Osteocyte (in vitro differentiated cells): ENCODE data around the gene CDH12. TPM values are rescaled to one million over a fixed set of nuclear protein-coding genes. Genes with fewer than 3 reads are reported as not detected.
"Not testable (repeated sequence)": the region's sequence is repeated elsewhere in the genome, so short reads cannot be mapped to it uniquely, and the experiment has no call there.

Experiments used
- DNase-seq: peaks from one replicate; pipeline ENCODE4 v3.0.0; 2021; ENCODE audit warnings: mixed read lengths; ENCODE audit not compliant: unreplicated experiment; ENCODE audit errors: extremely low spot score
- H3K27ac Mint-ChIP-seq: one replicate; pipeline ENCODE4 v1.8.0; 2021; ENCODE audit warnings: mild to moderate bottlenecking, mixed read lengths; ENCODE audit not compliant: unreplicated experiment
- H3K27me3 Mint-ChIP-seq: one replicate; pipeline ENCODE4 v1.8.0; 2021; ENCODE audit warnings: mixed read lengths; ENCODE audit not compliant: unreplicated experiment
- H3K36me3 Mint-ChIP-seq: one replicate; pipeline ENCODE4 v1.8.0; 2021; ENCODE audit warnings: mixed read lengths; ENCODE audit not compliant: unreplicated experiment
- H3K4me1 Mint-ChIP-seq: one replicate; pipeline ENCODE4 v1.8.0; 2021; ENCODE audit warnings: mixed read lengths; ENCODE audit not compliant: unreplicated experiment
- H3K4me3 Mint-ChIP-seq: one replicate; pipeline ENCODE4 v1.8.0; 2021; ENCODE audit warnings: mild to moderate bottlenecking, moderate library complexity, mixed read lengths; ENCODE audit not compliant: unreplicated experiment
- H3K9me3 Mint-ChIP-seq: one replicate; pipeline ENCODE4 v1.8.0; 2021; ENCODE audit warnings: mixed read lengths; ENCODE audit not compliant: unreplicated experiment
- total RNA-seq: library from RNA; stranded (reverse); gene quantifications from 2 replicates; pipeline ENCODE4 v1.2.1, GENCODE V29; 2021
- TF ChIP-seq, protein P1 (sequence below): fragments of 200-600 bp; sonication (generic); IDR thresholded peaks from 2 replicates; pipeline ENCODE4 v1.5.0; 2021; ENCODE audit warnings: antibody characterized with exemption, mild to moderate bottlenecking, moderate library complexity

Gene CDH12
- total RNA-seq, 1 donor from 2014 or later: not detected

DNA sequence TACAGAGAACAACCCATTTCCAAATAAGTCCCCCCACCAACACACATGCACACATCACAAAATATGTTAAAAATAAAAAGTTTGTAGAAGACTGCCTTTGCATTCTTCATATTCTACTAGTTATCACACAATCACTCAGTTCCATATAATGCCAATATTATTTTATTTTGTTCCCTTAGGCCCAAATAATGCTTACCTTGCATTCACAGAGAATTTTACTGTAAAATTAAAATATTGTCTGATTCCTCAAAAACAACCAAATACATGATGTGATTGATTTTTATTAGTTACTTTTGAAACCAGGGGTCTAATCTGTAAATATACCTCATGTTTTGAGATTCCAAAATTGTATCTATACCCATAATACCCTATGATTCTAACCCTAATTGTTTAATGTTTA, 536.9 kb downstream of the CDH12 start:
- TF ChIP-seq, protein P1, sequence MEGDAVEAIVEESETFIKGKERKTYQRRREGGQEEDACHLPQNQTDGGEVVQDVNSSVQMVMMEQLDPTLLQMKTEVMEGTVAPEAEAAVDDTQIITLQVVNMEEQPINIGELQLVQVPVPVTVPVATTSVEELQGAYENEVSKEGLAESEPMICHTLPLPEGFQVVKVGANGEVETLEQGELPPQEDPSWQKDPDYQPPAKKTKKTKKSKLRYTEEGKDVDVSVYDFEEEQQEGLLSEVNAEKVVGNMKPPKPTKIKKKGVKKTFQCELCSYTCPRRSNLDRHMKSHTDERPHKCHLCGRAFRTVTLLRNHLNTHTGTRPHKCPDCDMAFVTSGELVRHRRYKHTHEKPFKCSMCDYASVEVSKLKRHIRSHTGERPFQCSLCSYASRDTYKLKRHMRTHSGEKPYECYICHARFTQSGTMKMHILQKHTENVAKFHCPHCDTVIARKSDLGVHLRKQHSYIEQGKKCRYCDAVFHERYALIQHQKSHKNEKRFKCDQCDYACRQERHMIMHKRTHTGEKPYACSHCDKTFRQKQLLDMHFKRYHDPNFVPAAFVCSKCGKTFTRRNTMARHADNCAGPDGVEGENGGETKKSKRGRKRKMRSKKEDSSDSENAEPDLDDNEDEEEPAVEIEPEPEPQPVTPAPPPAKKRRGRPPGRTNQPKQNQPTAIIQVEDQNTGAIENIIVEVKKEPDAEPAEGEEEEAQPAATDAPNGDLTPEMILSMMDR: no peak

DNA sequence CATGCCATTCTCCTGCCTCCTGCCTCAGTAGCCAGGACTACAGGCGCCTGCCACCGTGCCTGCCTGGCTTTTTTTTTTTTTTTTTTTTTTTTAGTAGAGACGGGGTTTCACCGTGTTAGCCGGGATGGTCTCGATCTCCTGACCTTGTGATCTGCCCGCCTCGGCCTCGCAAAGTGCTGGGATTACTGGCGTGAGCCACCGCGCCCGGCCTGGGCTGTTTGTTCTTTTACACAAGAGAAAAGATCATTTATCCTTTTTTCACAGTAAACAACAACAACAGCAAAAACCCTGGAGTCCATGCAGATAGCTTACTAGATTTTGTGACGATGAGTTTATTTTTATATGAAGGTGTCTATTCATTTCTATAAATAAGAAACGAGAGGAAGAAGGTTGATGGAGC, 538.1 kb downstream of the CDH12 start:
- H3K36me3 Mint-ChIP-seq, H3K4me3 Mint-ChIP-seq, H3K27me3 Mint-ChIP-seq, H3K9me3 Mint-ChIP-seq, H3K27ac Mint-ChIP-seq, DNase-seq, H3K4me1 Mint-ChIP-seq: not testable (repeated sequence)

More for the DNA sequence above, 536.9 kb downstream of the CDH12 start:
- no peak for DNase-seq
- Mint-ChIP-seq H3K9me3 (no peaks in the 10 kb centered on the region), H3K36me3 (no peaks in the 10 kb centered on the region), H3K27ac (no peak overlapping the region), H3K4me1 (no peaks in the 10 kb centered on the region), H3K4me3 (no peak overlapping the region), H3K27me3 (no peaks in the 10 kb centered on the region)

DNA sequence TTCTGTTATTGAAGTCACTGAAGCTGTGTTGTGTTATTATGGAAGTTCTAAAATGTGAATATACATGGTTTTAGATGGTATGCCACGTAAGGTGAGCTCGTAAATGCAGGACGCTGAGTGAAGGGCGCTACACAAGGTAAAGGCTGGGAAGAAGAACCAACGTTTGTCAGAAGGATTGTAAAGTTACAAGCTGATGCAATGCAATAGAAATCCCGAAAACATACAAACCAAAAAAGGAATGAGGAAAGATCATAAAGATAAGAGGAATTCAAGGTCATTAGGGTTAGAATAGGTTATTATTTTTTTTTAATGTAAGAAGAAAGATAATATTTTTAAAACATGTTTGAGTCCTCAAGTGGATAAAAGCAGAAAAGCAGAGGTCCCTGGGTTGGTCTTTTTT, 538.6 kb downstream of the CDH12 start:
- TF ChIP-seq, protein P1: no peak
- H3K4me1 Mint-ChIP-seq: no peaks in the 10 kb centered on the region
- H3K36me3 Mint-ChIP-seq: no peaks in the 10 kb centered on the region
- no peak overlapping the region for H3K27ac Mint-ChIP-seq
- no peak overlapping the region for H3K4me3 Mint-ChIP-seq
- no peaks in the 10 kb centered on the region for H3K9me3 Mint-ChIP-seq
- no peaks in the 10 kb centered on the region for H3K27me3 Mint-ChIP-seq
- no peak for DNase-seq

DNA sequence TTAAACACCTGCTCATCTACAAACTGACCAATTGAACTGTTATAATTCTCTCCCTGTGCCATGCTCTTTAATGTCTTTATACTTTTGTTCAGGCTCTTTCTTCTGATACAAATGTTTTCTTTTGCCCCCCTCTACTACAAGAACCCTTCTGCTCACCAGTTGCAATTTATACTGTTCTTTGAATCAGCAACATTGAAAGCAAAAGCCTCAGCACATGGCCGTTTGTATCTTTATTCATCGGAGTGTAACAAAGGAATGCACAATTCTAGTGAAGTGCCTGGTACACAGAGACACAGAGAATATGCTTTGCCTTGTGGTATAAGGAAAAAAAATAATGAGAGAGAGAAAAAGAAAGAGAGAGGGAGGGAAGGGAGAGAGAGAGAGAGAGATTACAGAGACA, 547.1 kb downstream of the CDH12 start:
- Mint-ChIP-seq H3K4me3 (no peak overlapping the region), H3K9me3 (no peaks in the 10 kb centered on the region), H3K27me3 (no peaks in the 10 kb centered on the region), H3K4me1 (no peaks in the 10 kb centered on the region), H3K27ac (no peak overlapping the region), H3K36me3 (no peaks in the 10 kb centered on the region)
- TF ChIP-seq, protein P1: no peak
- no peak for DNase-seq

DNA sequence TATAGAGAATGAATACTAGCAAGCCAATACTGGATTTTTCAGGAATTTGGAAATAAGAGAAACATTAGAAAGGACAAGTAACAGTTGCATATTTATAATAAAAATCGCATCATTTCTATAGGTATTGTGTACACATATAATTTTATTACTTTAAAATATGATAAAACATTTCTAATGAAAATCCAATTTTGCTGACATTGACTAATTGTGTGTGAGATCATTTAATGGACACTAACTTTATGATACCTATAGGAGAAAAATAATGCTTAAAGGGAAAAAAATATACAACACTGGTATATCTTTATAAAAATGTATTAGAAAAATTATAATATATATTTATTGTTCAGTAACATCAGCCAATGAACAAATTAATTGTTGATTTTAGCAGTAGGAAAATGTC, 557.3 kb downstream of the CDH12 start:
- Mint-ChIP-seq H3K4me1 (no peaks in the 10 kb centered on the region), H3K4me3 (no peak overlapping the region), H3K9me3 (peaks cover 27% of the 10 kb centered on the region), H3K36me3 (no peaks in the 10 kb centered on the region), H3K27ac (no peak overlapping the region), H3K27me3 (no peaks in the 10 kb centered on the region)
- TF ChIP-seq, protein P1: no peak
- no peak for DNase-seq

DNA sequence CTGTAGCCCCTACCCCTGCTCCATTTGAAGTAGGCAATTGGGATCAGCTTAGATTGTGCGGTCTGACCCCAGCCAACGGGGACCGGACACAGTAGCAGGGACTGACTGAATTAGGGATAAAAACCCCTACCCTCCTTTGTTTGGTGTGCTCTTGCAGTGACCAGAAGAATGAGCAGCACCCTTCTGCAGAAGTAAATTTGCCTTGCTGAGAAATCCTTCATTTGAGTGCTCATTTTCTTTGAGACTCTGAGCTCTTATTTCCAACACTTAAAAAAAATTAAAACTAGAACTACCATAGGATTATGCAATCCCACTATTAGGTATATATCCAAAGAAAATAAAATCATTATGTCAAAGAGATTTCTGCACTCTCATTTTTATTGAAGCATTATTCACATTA, 560.0 kb downstream of the CDH12 start:
- no peaks in the 10 kb centered on the region for H3K36me3 Mint-ChIP-seq
- H3K4me1 Mint-ChIP-seq: no peaks in the 10 kb centered on the region
- no peak overlapping the region for H3K4me3 Mint-ChIP-seq
- DNase-seq: no peak
- H3K27me3 Mint-ChIP-seq: no peaks in the 10 kb centered on the region
- H3K27ac Mint-ChIP-seq: no peak overlapping the region
- TF ChIP-seq, protein P1: no peak
- H3K9me3 Mint-ChIP-seq: peaks cover 32% of the 10 kb centered on the region
